ENCODE data around the gene CFAP161.

Gene CFAP161

DNA sequence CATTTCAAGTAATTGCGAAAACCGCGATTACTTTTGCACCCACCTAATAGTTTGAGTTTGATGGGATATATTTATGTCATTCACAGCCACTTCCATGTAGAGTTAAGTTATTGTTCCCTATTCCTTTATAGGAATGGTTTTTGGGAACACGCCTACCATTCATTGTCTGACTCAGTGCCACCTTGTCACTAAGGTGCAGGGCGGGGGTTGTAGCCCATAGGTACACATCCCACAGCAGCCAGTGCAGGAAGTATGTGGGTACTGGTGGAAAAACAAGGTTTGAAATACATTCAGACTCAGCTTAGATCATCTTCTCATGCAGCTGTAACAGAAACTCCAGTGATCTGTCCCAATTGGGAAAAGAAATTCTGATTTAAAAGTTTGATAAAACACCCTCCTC lies 48.2 kb upstream of the CFAP161 start:
- no peak overlapping the region for H3K9ac ChIP-seq (ENCODE audit: low read length)
- H3K79me2 ChIP-seq (ENCODE audit: insufficient read depth, low read length): no peaks in the 10 kb centered on the region
- H3K9me2 ChIP-seq (ENCODE audit: low read depth, low read length): no peaks in the 10 kb centered on the region
- no peak overlapping the region for H3K27ac ChIP-seq (ENCODE audit: low read depth, low read length, poor library complexity, severe bottlenecking)
- no peak for TF ChIP-seq EZH2 (IDR thresholded peaks at IDR 0.05; ENCODE audit: borderline replicate concordance, low read length)
- no peak for TF ChIP-seq CTCF (IDR thresholded peaks at IDR 0.05; ENCODE audit: low read length)
- no peak overlapping the region for H3K4me3 ChIP-seq (ENCODE audit: low read depth, low read length, poor library complexity, severe bottlenecking)
- no peaks in the 10 kb centered on the region for H3K9me3 ChIP-seq (ENCODE audit: low read length)
- H2AFZ ChIP-seq (ENCODE audit: low read length): no peak overlapping the region
- H3K36me3 ChIP-seq (ENCODE audit: insufficient read depth, low read length): no peaks in the 10 kb centered on the region
- H3F3A ChIP-seq (ENCODE audit: insufficient read depth, low read length): no peaks in the 10 kb centered on the region
- H3K4me2 ChIP-seq (ENCODE audit: low read length): no peak overlapping the region
- no peaks in the 10 kb centered on the region for H4K20me1 ChIP-seq (ENCODE audit: insufficient read depth, low read length)
- H3K4me1 ChIP-seq (ENCODE audit: insufficient read depth, low read length, severe bottlenecking): no peaks in the 10 kb centered on the region
- no peaks in the 10 kb centered on the region for H3K27me3 ChIP-seq (ENCODE audit: insufficient read depth, low read length)

- H3K27me3 ChIP-seq (ENCODE audit: insufficient read depth, low read length): no peaks in the 10 kb centered on the region
- H3K4me1 ChIP-seq (ENCODE audit: insufficient read depth, low read length, severe bottlenecking): no peaks in the 10 kb centered on the region
- no peaks in the 10 kb centered on the region for H3F3A ChIP-seq (ENCODE audit: insufficient read depth, low read length)
- no peak for TF ChIP-seq CTCF (IDR thresholded peaks at IDR 0.05; ENCODE audit: low read length)
- no peak for TF ChIP-seq EZH2 (IDR thresholded peaks at IDR 0.05; ENCODE audit: borderline replicate concordance, low read length)
- H3K9me2 ChIP-seq (ENCODE audit: low read depth, low read length): no peaks in the 10 kb centered on the region
- no peak overlapping the region for H3K4me3 ChIP-seq (ENCODE audit: low read depth, low read length, poor library complexity, severe bottlenecking)
- no peaks in the 10 kb centered on the region for H4K20me1 ChIP-seq (ENCODE audit: insufficient read depth, low read length)
- H3K4me2 ChIP-seq (ENCODE audit: low read length): no peak overlapping the region
- H3K9ac ChIP-seq (ENCODE audit: low read length): no peak overlapping the region
- no peaks in the 10 kb centered on the region for H3K9me3 ChIP-seq (ENCODE audit: low read length)
- no peak overlapping the region for H2AFZ ChIP-seq (ENCODE audit: low read length)
- no peaks in the 10 kb centered on the region for H3K36me3 ChIP-seq (ENCODE audit: insufficient read depth, low read length)
- no peaks in the 10 kb centered on the region for H3K79me2 ChIP-seq (ENCODE audit: insufficient read depth, low read length)
- no peak overlapping the region for H3K27ac ChIP-seq (ENCODE audit: low read depth, low read length, poor library complexity, severe bottlenecking)
Observed at GRCh38 chr15:81087066-81087465, 47.0 kb upstream of the CFAP161 start.

- H3K4me2 ChIP-seq (ENCODE audit: low read length): no peak overlapping the region
- no peaks in the 10 kb centered on the region for H3K9me2 ChIP-seq (ENCODE audit: low read depth, low read length)
- H3K9me3 ChIP-seq (ENCODE audit: low read length): no peaks in the 10 kb centered on the region
- no peaks in the 10 kb centered on the region for H3K79me2 ChIP-seq (ENCODE audit: insufficient read depth, low read length)
- no peaks in the 10 kb centered on the region for H3K36me3 ChIP-seq (ENCODE audit: insufficient read depth, low read length)
- H3K27me3 ChIP-seq (ENCODE audit: insufficient read depth, low read length): no peaks in the 10 kb centered on the region
- no peak for TF ChIP-seq EZH2 (IDR thresholded peaks at IDR 0.05; ENCODE audit: borderline replicate concordance, low read length)
- TF ChIP-seq CTCF (IDR thresholded peaks at IDR 0.05; ENCODE audit: low read length): no peak
- H3F3A ChIP-seq (ENCODE audit: insufficient read depth, low read length): no peaks in the 10 kb centered on the region
- no peak overlapping the region for H3K27ac ChIP-seq (ENCODE audit: low read depth, low read length, poor library complexity, severe bottlenecking)
- H3K4me3 ChIP-seq (ENCODE audit: low read depth, low read length, poor library complexity, severe bottlenecking): no peak overlapping the region
- H4K20me1 ChIP-seq (ENCODE audit: insufficient read depth, low read length): no peaks in the 10 kb centered on the region
- H3K9ac ChIP-seq (ENCODE audit: low read length): no peak overlapping the region
- H3K4me1 ChIP-seq (ENCODE audit: insufficient read depth, low read length, severe bottlenecking): no peaks in the 10 kb centered on the region
- H2AFZ ChIP-seq (ENCODE audit: low read length): no peak overlapping the region
Observed at GRCh38 chr15:81087694-81088093, 46.4 kb upstream of the CFAP161 start.

All from OCI-LY1 (cell line).